HEK293T (cell line): Measurements from ENCODE around the gene DGAT2.

Experiments
- BHLHE40 ChIP-seq: fragments of 450-650 bp; IDR thresholded peaks from 2 replicates; pipeline ENCODE4 v1.6.1; 2016; ENCODE audit warnings: mild to moderate bottlenecking, moderate library complexity, borderline replicate concordance
- FOXA1 ChIP-seq: fragments of 450-650 bp; IDR thresholded peaks from 2 replicates; pipeline ENCODE4 v1.6.1; 2016; ENCODE audit warnings: mild to moderate bottlenecking
- FOXM1 ChIP-seq: fragments of 450-650 bp; IDR thresholded peaks from 2 replicates; pipeline ENCODE4 v1.6.1; 2017; ENCODE audit warnings: mild to moderate bottlenecking, borderline replicate concordance
- SP1 ChIP-seq: fragments of 450-650 bp; IDR thresholded peaks from 2 replicates; pipeline ENCODE4 v1.6.1; 2017
- TARDBP ChIP-seq: fragments of 450-650 bp; IDR thresholded peaks from 2 replicates; pipeline ENCODE4 v1.6.1; 2016
- ZNF384 ChIP-seq: fragments of 450-650 bp; IDR thresholded peaks from 2 replicates; pipeline ENCODE4 v1.6.1; 2016

DNA sequence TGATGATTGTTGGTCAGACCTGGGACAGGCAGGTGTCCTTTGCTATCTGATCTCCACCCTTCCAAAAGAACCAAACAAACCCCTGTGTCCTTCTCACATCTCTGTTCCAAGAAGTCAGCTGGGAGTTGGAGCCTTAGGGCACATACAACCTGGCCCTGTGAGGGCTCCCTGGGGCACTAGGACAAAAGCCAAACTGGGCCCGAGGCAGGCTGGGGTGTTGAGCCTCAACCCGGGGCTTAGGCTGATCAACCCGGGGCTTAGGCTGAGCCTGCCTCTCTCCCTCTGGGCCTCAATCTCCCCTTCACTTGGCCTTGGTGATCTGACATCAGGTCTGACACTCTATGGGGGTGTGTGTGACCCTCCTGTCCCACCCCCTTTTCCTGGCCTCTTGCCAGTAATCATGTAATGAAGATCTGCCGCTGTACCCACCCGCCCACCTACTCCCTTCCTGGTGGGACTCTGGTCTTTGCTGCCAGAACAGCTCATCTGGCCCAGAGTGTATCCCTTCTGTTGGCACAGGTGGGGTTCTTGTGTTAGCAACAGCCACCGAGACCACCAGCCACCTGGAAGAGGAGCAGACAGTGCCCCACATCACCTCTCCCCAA, 23.7 kb downstream of the DGAT2 start:
- no peak for TF ChIP-seq FOXA1
- no peak for TF ChIP-seq ZNF384
- TF ChIP-seq BHLHE40: no peak
- TF ChIP-seq FOXM1: no peak
- TF ChIP-seq TARDBP: no peak
- no peak for TF ChIP-seq SP1
